ENCODE measurements around the gene ATG9A.

GRCh38 chr2:219169930-219170654 is 59.3 kb downstream of the ATG9A start, which contains the start of gene SLC23A3:
- TF ChIP-seq CTCF (IDR thresholded peaks at IDR 0.05) (no peak), POLR2AphosphoS5 (IDR thresholded peaks at IDR 0.05) (no peak), POLR2A (IDR thresholded peaks at IDR 0.05) (no peak)
